Large intestine (tissue), 3 donors: ENCODE data around the gene FOLR2. TPM values are rescaled to one million over a fixed set of nuclear protein-coding genes. Genes with fewer than 3 reads are reported as not detected.
"Not testable (repeated sequence)": the region's sequence is repeated elsewhere in the genome, so short reads cannot be mapped to it uniquely, and the experiment has no call there.

ENCODE experiments used
- DNase-seq, 2 donors: peaks; one replicate each; pipeline versions ENCODE4 v3.0.0 to v3.0.0-alpha.2; 2013
- H3K27ac ChIP-seq: one replicate; pipeline ENCODE4 v1.5.1; 2013; ENCODE audit warnings: low read length
- H3K27me3 ChIP-seq: 2 replicates; pipeline ENCODE4 v1.6.1; 2013; ENCODE audit warnings: low read length; ENCODE audit not compliant: control insufficient read depth, insufficient read depth
- H3K36me3 ChIP-seq: 2 replicates; pipeline ENCODE4 v1.6.1; 2013; ENCODE audit warnings: low read length; ENCODE audit not compliant: control insufficient read depth, insufficient read depth
- H3K4me1 ChIP-seq: one replicate; pipeline ENCODE4 v1.6.1; 2013; ENCODE audit warnings: low read length; ENCODE audit not compliant: control insufficient read depth, insufficient read depth
- H3K4me3 ChIP-seq: one replicate; pipeline ENCODE4 v1.5.1; 2013; ENCODE audit warnings: low read length
- H3K9me3 ChIP-seq: one replicate; pipeline ENCODE4 v1.6.1; 2013; ENCODE audit warnings: mild to moderate bottlenecking, low read depth, low read length, moderate library complexity; ENCODE audit not compliant: control insufficient read depth
- WGBS: methylation state at CpG from one replicate; pipeline ENCODE4 v1.1.5; 2013; ENCODE audit warnings: low lambda C conversion rate; ENCODE audit not compliant: insufficient coverage; 5-methylcytosine and 5-hydroxymethylcytosine counted together
- polyA plus RNA-seq: library from polyadenylated mRNA; unstranded; fragments of 120-200 nt; gene quantifications from one replicate; pipeline ENCODE4 v1.2.1, GENCODE V29; 2013

The FOLR2 gene
- polyA plus RNA-seq, 1 donor = 15.0 TPM

GRCh38 chr11:72180892-72181552, 35.6 kb upstream of the FOLR2 start:
- H3K27me3 ChIP-seq, H3K9me3 ChIP-seq, H3K4me3 ChIP-seq, H3K36me3 ChIP-seq, DNase-seq: not testable (repeated sequence)
- H3K27ac ChIP-seq = peak overlapping the region; percentile 20
- H3K4me1 ChIP-seq = peaks cover 14% of the 10 kb centered on the region
- WGBS = 67% methylated on average over 1 of the region's 7 CpGs

GRCh38 chr11:72181553-72181958, 35.0 kb upstream of the FOLR2 start:
- H3K4me1 ChIP-seq, H3K36me3 ChIP-seq, H3K27me3 ChIP-seq, H3K9me3 ChIP-seq, H3K4me3 ChIP-seq: not testable (repeated sequence)
- WGBS = no CpG with 5 or more reads among the region's 3 CpGs
- peak overlapping the region; percentile 28 for H3K27ac ChIP-seq
- DNase-seq = peak in 1 of 2 donors; percentile 45

GRCh38 chr11:72188267-72188666, 28.3 kb upstream of the FOLR2 start:
- no peak overlapping the region for H3K4me3 ChIP-seq
- peaks cover 10% of the 10 kb centered on the region for H3K4me1 ChIP-seq
- H3K27me3 ChIP-seq = no peaks in the 10 kb centered on the region
- DNase-seq = no peak
- no peaks in the 10 kb centered on the region for H3K36me3 ChIP-seq
- H3K27ac ChIP-seq = no peak overlapping the region
- H3K9me3 ChIP-seq = no peaks in the 10 kb centered on the region
- 100% methylated on average over 1 of the region's 1 CpG for WGBS

GRCh38 chr11:72189455-72190250, 26.9 kb upstream of the FOLR2 start:
- Histone ChIP-seq H3K4me3 (no peak overlapping the region), H3K27me3 (no peaks in the 10 kb centered on the region), H3K27ac (no peak overlapping the region), H3K36me3 (no peaks in the 10 kb centered on the region), H3K4me1 (peaks cover 10% of the 10 kb centered on the region), H3K9me3 (no peaks in the 10 kb centered on the region)
- peak; percentile 57 to 70 for DNase-seq
- no CpG with 5 or more reads among the region's 3 CpGs for WGBS

- Histone ChIP-seq H3K27ac (no peak overlapping the region), H3K4me1 (peaks cover 10% of the 10 kb centered on the region), H3K9me3 (no peaks in the 10 kb centered on the region), H3K27me3 (no peaks in the 10 kb centered on the region), H3K36me3 (no peaks in the 10 kb centered on the region), H3K4me3 (no peak overlapping the region)
- DNase-seq = no peak
- WGBS = no CpG with 5 or more reads among the region's 5 CpGs
Measured at GRCh38 chr11:72190631-72191071, 25.9 kb upstream of the FOLR2 start.

GRCh38 chr11:72191961-72192381, 24.6 kb upstream of the FOLR2 start, which contains the start of gene FOLR1:
Gene FOLR1, plus strand, starts transcription at chr11:72192140. Its CDS starts 34 bp downstream, at chr11:72192174.
- H3K27ac ChIP-seq = no peak within 1 kb of the TSS
- no peaks in the 10 kb centered on the region for H3K27me3 ChIP-seq
- H3K9me3 ChIP-seq = no peaks in the 10 kb centered on the region
- WGBS = no CpG with 5 or more reads among the region's 5 CpGs
- no peak within 1 kb of the TSS for H3K4me3 ChIP-seq
- peaks cover 10% of the 10 kb centered on the region for H3K4me1 ChIP-seq
- no peak for DNase-seq
- no peaks in the 10 kb centered on the region for H3K36me3 ChIP-seq

GRCh38 chr11:72195518-72196270, 20.9 kb upstream of the FOLR2 start:
- Histone ChIP-seq H3K9me3 (no peaks in the 10 kb centered on the region), H3K4me3 (no peak overlapping the region), H3K36me3 (no peaks in the 10 kb centered on the region), H3K27ac (no peak overlapping the region), H3K27me3 (no peaks in the 10 kb centered on the region), H3K4me1 (no peaks in the 10 kb centered on the region)
- no CpG with 5 or more reads among the region's 12 CpGs for WGBS
- DNase-seq = no peak

GRCh38 chr11:72201445-72201844, 15.1 kb upstream of the FOLR2 start:
- DNase-seq, H3K4me1 ChIP-seq, H3K27ac ChIP-seq, H3K27me3 ChIP-seq, H3K9me3 ChIP-seq, H3K36me3 ChIP-seq, H3K4me3 ChIP-seq: not testable (repeated sequence)
- 93% methylated on average over 30 of the region's 43 CpGs for WGBS

- 100% methylated on average over 1 of the region's 6 CpGs for whole genome bisulfite sequencing
- Histone ChIP-seq H3K4me1 (no peaks in the 10 kb centered on the region), H3K4me3 (no peak overlapping the region), H3K27me3 (no peaks in the 10 kb centered on the region), H3K27ac (no peak overlapping the region), H3K9me3 (no peaks in the 10 kb centered on the region), H3K36me3 (no peaks in the 10 kb centered on the region)
- no peak for DNase-seq
Measured at GRCh38 chr11:72202571-72202970, 14.0 kb upstream of the FOLR2 start.

- Histone ChIP-seq H3K27ac (no peak overlapping the region), H3K27me3 (no peaks in the 10 kb centered on the region), H3K4me1 (no peaks in the 10 kb centered on the region), H3K4me3 (no peak overlapping the region), H3K36me3 (no peaks in the 10 kb centered on the region), H3K9me3 (no peaks in the 10 kb centered on the region)
- WGBS = no CpG with 5 or more reads among the region's 2 CpGs
- DNase-seq = no peak
Measured at GRCh38 chr11:72203163-72203562, 13.4 kb upstream of the FOLR2 start.
